ENCODE data around the gene ITGA11.

- TF ChIP-seq CTCF (IDR thresholded peaks at IDR 0.05) (no peak), POLR2AphosphoS5 (IDR thresholded peaks at IDR 0.05) (no peak), EP300 (IDR thresholded peaks at IDR 0.05) (no peak)
Measured at GRCh38 chr15:68303560-68304436, 128.2 kb downstream of the ITGA11 start.
